Thyroid gland (tissue), 4 donors: Measurements from ENCODE around the gene CYBC1. TPM values are rescaled to one million over a fixed set of nuclear protein-coding genes. Genes with fewer than 3 reads are reported as not detected.

ENCODE experiments used
- DNase-seq, 2 donors: peaks; one replicate each; pipeline ENCODE4 v3.0.0-alpha.2; 2019
- H3K27ac ChIP-seq, 3 donors: fragments of 200-600 bp; sonication (generic); 1 replicate in 2 of 3; 2 replicates in 1 of 3; pipeline ENCODE4 v1.5.1; 2016 to 2019; ENCODE audit warnings: mild to moderate bottlenecking in 1 of 3, moderate library complexity in 1 of 3
- H3K27me3 ChIP-seq: fragments of 200-600 bp; sonication (generic); one replicate; pipeline ENCODE4 v1.5.1; 2019
- H3K36me3 ChIP-seq, 2 donors: fragments of 200-600 bp; sonication (generic); one replicate each; pipeline ENCODE4 v1.5.1; 2016 to 2019
- H3K4me1 ChIP-seq, 2 donors: fragments of 200-600 bp; sonication (generic); one replicate each; pipeline ENCODE4 v1.5.1; 2017 to 2019
- H3K4me3 ChIP-seq, 3 donors: fragments of 200-600 bp; sonication (generic); replicated peaks in 1 of 3; 1 replicate in 2 of 3; 2 replicates in 1 of 3; pipeline ENCODE4 v1.5.1; 2016; ENCODE audit warnings: mild to moderate bottlenecking in 1 of 3
- H3K9me3 ChIP-seq: fragments of 200-600 bp; sonication (generic); one replicate; pipeline ENCODE4 v1.5.1; 2017
- CTCF ChIP-seq, 6 experiments: fragments of 200-600 bp in 3 of 6; fragments of 450-650 bp in 3 of 6; sonication (generic) in 3 of 6; IDR thresholded peaks; one replicate each; pipeline ENCODE4 v1.5.1; 2016 to 2019; ENCODE audit warnings: antibody characterized with exemption in 6 of 6, mild to moderate bottlenecking in 2 of 6, inconsistent platforms in 1 of 6, moderate library complexity in 1 of 6
- POLR2A ChIP-seq, 2 donors: fragments of 450-650 bp; IDR thresholded peaks; one replicate each; pipeline ENCODE4 v1.6.1; 2017; ENCODE audit warnings: antibody characterized with exemption in 2 of 2, mild to moderate bottlenecking in 2 of 2, moderate library complexity in 1 of 2
- WGBS, 2 donors: methylation state at CpG; one replicate each; pipeline ENCODE4 v1.1.5; 2017; 5-methylcytosine and 5-hydroxymethylcytosine counted together
- intact Hi-C: fragments of 100-400 bp; cut with DNase I; formaldehyde crosslinking; loops from one replicate; pipeline ENCODE4 v1.15.1; 2023
- total RNA-seq, 4 donors: library from RNA; depleted of rRNA; stranded (reverse); fragments of >200 nt; gene quantifications; one replicate each; pipeline ENCODE4 v1.2.3, GENCODE V29; 2016

Gene CYBC1
- total RNA-seq, 4 donors from 2014 or later = 51.2 to 66.6 (median 53.6) TPM

- Histone ChIP-seq H3K27ac (no peak overlapping the region), H3K36me3 (peaks cover 0 to 9% of the 10 kb centered on the region in 2 donors), H3K4me3 (no peak overlapping the region), H3K27me3 (no peaks in the 10 kb centered on the region), H3K4me1 (peaks cover 0 to 22% of the 10 kb centered on the region in 2 donors), H3K9me3 (no peaks in the 10 kb centered on the region)
- TF ChIP-seq POLR2A (IDR thresholded peaks at IDR 0.05) (no peak), CTCF (IDR thresholded peaks at IDR 0.05) (no peak)
- DNase-seq = no peak
- WGBS, 2 donors = 89% methylated on average over 22 of the region's 22 CpGs
- intact Hi-C loops = no loop called here
These were observed 10.0 kb downstream of the CYBC1 start for GRCh38 chr17:82440469-82440981.

- no peak for TF ChIP-seq POLR2A (IDR thresholded peaks at IDR 0.05)
- TF ChIP-seq CTCF (IDR thresholded peaks at IDR 0.05) = no peak
- no peak overlapping the region for H3K27ac ChIP-seq
- peaks cover 0 to 9% of the 10 kb centered on the region in 2 donors for H3K36me3 ChIP-seq
- peaks cover 0 to 20% of the 10 kb centered on the region in 2 donors for H3K4me1 ChIP-seq
- intact Hi-C loops = no loop called here
- H3K4me3 ChIP-seq = no peak overlapping the region
- H3K9me3 ChIP-seq = no peaks in the 10 kb centered on the region
- DNase-seq = no peak
- no peaks in the 10 kb centered on the region for H3K27me3 ChIP-seq
- WGBS, 2 donors = 96% methylated on average over 21 to 33 of the region's 34 CpGs
These were observed 10.7 kb downstream of the CYBC1 start for GRCh38 chr17:82439829-82440365.

- Histone ChIP-seq H3K4me3 (no peak overlapping the region), H3K36me3 (peaks cover 0 to 9% of the 10 kb centered on the region in 2 donors), H3K27ac (no peak overlapping the region), H3K4me1 (peaks cover 0 to 20% of the 10 kb centered on the region in 2 donors), H3K9me3 (no peaks in the 10 kb centered on the region), H3K27me3 (no peaks in the 10 kb centered on the region)
- DNase-seq = no peak
- 83 to 88% methylated on average over 7 to 20 of the region's 29 CpGs for WGBS, 2 donors
- TF ChIP-seq CTCF (IDR thresholded peaks at IDR 0.05) (no peak), POLR2A (IDR thresholded peaks at IDR 0.05) (no peak)
- intact Hi-C loops = no loop called here
These were observed 11.2 kb downstream of the CYBC1 start for GRCh38 chr17:82439194-82439828.

- Histone ChIP-seq H3K4me3 (no peak overlapping the region), H3K9me3 (no peaks in the 10 kb centered on the region), H3K36me3 (peaks cover 0 to 9% of the 10 kb centered on the region in 2 donors), H3K27ac (no peak overlapping the region), H3K27me3 (no peaks in the 10 kb centered on the region), H3K4me1 (peaks cover 0 to 20% of the 10 kb centered on the region in 2 donors)
- intact Hi-C loops = no loop called here
- TF ChIP-seq POLR2A (IDR thresholded peaks at IDR 0.05) (no peak), CTCF (IDR thresholded peaks at IDR 0.05) (no peak)
- no peak for DNase-seq
- 80 to 92% methylated on average over 2 to 18 of the region's 26 CpGs for WGBS, 2 donors
These were observed 12.0 kb downstream of the CYBC1 start for GRCh38 chr17:82438401-82439193.
